NK-92 (cell line): ENCODE data around the gene RAD51.
A peak's percentile ranks its signal among the peaks of the same experiment; 100 is the strongest.

Experiments
- DNase-seq: peaks from one replicate; lab custom pipeline; 2025; ENCODE audit not compliant: unreplicated experiment; lab: John Stamatoyannopoulos, UW

The RAD51 gene

DNA sequence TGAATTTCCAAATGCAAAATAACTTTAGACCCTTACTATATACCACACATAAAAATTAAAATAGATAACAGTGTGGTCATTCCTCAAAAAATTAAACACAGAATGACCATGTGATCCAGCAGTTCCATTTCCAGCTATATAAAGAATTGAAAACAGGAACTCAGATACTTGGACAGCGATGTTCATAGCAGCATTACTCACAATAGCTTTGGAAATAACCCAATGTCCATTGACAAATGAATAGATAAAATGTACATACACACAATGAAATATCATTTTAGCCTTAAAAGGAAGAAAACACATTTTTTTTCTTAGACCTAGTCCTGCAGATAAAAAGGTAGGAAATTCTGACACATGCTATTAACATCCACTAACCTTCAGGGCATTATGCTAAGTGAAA lies 26.7 kb downstream of the RAD51 start:
- DNase-seq, result no peak

DNA sequence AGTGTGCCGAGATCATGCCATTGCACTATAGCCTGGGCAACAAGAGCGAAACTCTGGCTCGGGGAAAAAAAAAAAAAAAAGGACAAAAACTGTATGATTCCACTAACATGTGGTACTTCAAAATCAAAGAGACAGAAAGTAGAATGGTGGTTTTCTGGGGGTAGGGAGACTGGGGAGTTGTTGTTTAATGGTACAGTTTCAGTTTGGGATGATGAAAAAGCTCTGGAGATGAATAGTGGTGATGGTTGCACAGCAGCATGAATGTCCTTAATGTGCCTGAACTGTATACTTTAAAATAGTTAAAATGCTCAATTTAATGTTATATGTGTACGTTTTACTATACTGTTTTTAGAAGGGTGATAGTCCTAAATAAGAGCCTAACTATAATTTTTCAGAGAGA lies 27.4 kb downstream of the RAD51 start:
- no peak for DNase-seq

DNA sequence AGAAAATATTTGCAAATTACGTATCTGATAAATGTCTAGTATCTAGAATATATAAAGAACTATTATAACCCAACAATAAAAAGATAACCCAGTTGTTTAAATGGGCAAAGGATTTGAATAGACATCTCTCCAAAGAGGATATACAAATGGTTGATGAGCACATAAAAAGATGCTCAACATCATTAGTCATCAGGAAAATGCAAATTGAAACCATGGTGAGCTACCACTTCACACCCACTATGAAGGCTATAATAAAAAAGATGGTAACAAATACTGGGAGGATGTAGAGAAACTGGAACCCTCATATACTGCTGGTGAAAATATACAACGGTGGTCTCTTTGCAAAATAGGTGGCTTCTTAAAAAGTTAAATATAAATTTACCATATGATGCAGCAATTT lies 28.0 kb downstream of the RAD51 start:
- no peak for DNase-seq

DNA sequence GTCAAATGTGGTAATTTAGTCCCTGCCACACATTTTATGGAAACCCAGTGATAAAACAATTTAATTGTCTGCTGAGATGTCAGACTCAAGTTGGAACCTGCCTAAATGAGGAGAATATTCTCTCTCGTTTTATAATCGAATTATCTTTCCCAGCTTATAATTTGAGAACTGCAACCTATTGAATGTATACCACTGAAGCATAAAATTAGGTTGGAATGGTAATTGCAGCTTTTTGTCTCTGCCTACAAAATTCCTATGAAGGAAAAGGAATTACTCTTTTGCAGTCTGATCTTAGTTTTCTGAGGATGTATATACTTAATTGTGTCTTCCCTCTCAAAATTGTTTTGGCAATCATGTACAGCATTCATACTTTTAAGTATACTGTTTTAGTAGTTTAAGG lies 28.9 kb downstream of the RAD51 start:
- DNase-seq, result no peak

GRCh38 chr15:40731034-40731433 lies 36.1 kb downstream of the RAD51 start:
- DNase-seq, result no peak

- no peak for DNase-seq
Observed at GRCh38 chr15:40736575-40736974, 41.6 kb downstream of the RAD51 start.

GRCh38 chr15:40737048-40737447 lies 42.1 kb downstream of the RAD51 start:
- no peak for DNase-seq

- no peak for DNase-seq
Observed at GRCh38 chr15:40739047-40739446, 44.1 kb downstream of the RAD51 start.

GRCh38 chr15:40739854-40740253 lies 44.9 kb downstream of the RAD51 start:
- DNase-seq, result no peak

DNA sequence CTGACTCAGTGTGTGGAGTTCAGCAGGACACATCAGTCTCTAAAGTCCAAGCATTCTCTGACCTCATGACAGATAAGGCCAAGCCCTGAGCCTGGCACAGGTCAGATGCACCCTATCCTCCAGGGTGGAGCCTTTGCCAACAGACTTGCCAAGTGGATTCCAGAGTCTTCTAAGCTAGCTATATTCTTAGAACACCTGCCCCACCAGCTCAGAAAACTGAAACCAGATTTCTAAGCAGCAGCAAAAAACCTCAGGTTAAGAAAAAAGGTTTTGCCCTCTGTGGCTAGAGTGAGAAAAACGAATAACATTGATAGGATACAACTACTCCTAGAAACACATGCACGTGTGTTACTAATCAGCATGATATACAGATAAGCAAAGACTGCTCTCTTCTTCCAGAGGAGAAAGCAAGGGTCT lies 48.5 kb downstream of the RAD51 start:
- DNase-seq, result no peak

DNA sequence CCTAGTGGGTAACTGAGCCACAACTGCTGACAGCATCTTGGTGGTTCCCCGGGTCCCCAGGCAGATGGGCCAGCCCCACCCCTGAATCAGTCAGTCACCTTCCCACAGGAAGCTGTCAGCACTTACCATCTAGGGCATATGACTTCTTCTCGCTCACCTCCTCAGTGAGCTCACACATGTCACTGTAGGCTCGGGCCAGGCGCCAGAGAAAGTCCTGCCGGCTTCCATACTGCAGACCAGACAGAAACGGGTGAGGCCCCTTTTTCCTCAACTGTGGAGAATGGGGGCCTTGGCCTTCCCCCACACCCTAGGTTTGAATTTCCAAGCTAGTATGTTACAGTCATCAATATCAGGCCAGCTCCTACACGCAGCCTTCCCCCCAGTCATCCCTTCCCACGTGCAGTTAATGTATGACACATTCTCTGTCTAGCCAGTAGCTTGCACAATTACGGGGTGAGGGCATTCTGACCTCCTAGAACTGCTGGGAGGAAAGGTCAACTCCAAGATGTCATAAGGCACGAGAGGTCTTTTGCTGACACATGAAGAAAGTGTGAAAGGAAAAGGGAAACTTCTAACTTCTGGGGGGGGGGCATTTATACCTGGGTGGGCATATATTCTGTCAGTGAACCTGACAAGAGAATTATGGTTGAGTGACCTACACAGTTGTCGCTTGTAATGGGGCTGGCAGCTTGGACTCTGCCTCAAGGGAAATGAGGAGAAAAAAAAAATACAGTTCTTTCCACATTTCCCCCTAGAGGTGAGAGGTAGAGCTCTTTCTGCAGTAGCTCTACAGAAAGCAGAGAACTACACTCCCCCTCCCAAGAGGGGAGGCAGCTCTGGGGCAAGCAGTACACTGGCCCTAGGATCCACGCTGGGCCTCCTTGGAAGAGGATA lies 49.2 kb downstream of the RAD51 start:
- DNase-seq, result no peak

- no peak for DNase-seq
Observed at GRCh38 chr15:40744815-40745152, 49.8 kb downstream of the RAD51 start.

DNA sequence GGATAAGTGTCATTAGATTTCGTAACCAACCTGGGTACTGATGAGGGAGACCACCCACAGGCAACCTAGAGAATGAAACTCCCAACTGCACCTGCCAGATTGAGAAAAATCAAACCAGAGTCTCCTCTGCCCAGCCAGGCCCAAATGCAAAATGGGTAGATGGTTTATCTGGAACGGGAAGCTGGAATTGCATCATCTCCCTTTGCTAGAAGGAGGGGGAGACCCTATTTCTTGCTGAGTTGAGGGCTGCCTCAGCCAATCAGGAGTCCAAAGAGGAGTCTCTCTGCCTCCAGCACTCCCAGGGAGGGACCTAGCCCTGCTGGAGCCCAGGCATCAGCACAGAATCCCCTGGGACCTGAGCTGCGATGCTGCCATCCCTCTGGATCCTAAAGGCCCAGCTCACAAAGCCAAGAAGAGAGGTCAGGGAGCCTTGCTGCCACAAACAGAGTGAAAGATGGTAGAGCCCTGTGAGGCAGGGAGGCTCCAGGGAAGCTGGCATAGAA lies 52.0 kb downstream of the RAD51 start:
- DNase-seq, result no peak

- no peak for DNase-seq
Observed at GRCh38 chr15:40747685-40748631, 53.0 kb downstream of the RAD51 start.

DNA sequence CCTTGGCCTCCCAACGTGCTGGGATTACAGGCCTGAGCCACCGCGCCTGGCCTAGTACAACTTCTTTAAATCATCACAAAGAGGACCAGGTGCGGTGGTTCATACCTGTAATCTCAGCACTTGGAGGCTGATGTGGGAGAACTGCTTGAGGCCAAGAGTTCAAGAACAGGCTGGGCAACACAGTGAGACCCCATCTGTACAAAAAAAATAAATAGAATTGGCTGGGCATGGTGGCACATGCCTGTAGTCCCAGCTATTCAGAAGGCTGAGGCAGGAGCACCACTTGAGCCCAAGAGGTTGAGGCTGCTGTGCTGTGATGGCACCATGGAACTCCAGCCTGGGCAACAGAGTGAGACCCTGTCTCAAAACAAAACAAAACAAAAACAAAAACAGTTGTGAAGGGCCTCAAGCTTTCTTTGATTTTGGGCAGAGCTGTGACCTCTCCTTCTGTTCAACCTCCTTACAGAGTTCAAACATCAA lies 54.2 kb downstream of the RAD51 start:
- no peak for DNase-seq

DNA sequence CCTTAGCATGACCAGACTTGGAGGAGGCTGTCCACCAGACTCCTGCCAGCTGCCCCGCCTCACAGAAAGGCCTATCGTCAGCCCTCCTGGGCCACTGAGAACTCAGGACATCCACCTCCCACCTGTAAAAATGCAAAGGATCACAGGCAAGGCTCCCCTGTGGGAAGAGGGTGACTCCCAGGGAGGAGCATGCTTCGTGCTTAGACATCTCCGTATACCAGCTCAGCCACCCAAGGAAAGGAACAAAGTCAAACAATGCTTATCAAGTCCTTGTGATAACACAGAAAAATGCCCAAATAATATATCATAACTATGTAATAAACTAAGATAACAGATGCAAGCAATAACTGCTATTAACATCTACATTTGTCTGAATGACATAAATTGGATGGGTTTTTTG lies 55.9 kb downstream of the RAD51 start:
- DNase-seq, result no peak

DNA sequence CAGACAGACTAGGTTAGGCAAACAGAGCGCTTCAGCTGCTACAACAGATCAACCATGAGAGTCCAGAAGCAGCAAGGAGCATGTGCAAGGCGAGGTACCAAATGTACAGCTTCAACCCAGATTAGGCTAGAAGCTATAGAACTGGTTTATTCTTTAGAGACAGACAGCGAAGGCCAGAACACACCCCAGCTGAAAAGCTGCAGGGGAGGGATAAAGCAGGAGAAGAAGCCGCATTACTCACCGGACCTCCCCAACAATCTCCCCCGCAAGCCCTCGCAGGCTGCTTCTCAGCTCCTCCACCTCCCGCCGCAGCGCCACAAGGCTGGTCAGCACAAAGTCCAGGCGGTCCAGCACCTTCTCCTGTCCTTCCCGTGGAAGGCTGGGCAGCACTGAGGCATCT lies 56.8 kb downstream of the RAD51 start:
- no peak for DNase-seq

DNA sequence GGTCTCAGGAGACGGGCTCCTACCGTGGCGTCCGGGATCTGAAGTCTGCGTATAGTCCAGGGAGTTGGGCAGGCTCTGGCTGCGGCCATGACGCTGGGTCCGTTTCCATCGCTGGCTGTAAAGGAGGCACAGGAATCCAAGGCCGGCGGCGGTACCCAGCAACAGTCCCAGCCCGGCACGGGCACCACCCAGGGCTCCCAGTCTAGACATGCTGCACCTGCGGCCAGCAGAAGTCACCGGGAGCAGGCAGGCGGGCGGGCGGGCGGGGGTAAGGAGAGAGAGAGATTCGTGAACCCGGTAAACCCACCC lies 59.6 kb downstream of the RAD51 start:
- DNase-seq, result no peak

DNA sequence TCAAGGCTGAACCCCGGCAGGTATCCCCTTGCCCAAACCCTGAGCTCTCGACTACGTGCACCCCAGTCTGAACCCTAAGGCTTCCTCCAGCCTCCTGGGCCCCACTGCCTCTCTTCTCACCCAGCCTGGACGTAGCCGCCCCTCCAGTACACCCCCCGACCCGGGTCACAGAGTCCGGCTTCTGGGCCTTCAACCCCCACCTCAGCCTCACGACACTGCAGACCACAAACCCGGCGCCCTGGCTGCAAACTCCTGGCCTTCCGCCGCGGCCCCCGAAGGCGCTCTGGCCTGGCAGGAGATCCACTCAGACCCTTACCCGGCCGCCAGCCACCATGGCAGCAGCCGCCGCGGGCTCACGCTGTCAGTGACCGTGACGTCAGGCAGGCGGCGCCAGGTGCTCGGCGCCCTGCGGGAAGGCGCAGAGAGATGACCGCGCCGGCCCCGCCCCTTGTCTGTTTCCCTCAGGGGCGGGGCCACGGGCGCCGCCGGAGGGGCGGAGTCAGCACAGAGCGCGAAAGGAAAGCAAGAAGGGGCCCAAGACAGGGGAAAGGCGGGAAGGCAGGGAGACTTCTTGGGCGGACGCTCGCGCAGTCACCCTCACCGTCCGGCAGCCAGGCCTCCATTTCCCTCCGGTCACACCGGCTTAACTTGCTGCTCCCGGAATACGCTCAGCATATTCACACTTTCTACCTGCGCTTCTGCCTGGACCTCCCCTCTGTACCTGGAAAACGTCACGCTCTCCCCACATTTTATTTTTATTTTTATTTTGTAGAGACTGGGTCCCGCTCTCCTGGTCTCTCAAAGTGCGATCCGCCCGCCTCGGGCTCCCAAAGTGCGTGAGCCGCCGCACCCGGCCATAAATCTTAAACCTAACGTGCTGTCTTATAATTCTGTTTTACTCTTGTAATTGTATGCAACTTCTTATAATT lies 60.2 kb downstream of the RAD51 start, which contains the start of gene RMDN3:
Gene RMDN3, minus strand, starts transcription at position 372 of the 929 bp plus-strand sequence. CDS start 471 bp downstream, outside the sequence.
- DNase-seq, result peak; percentile 55

GRCh38 chr15:40755812-40756208 lies 60.8 kb downstream of the RAD51 start:
- no peak for DNase-seq

GRCh38 chr15:40756938-40757337 lies 62.0 kb downstream of the RAD51 start:
- DNase-seq, result no peak
